LNCAP (cell line): ENCODE data around the gene ZC2HC1C.

ENCODE experiments used
- TF ChIP-seq, protein P1 (sequence below): fragments of 450-650 bp; IDR thresholded peaks from 2 replicates; pipeline ENCODE4 v1.5.1; 2017; ENCODE audit warnings: mild to moderate bottlenecking

ZC2HC1C gene

GRCh38 chr14:75059642-75060041, 9.8 kb upstream of the ZC2HC1C start:
- TF ChIP-seq, protein P1, sequence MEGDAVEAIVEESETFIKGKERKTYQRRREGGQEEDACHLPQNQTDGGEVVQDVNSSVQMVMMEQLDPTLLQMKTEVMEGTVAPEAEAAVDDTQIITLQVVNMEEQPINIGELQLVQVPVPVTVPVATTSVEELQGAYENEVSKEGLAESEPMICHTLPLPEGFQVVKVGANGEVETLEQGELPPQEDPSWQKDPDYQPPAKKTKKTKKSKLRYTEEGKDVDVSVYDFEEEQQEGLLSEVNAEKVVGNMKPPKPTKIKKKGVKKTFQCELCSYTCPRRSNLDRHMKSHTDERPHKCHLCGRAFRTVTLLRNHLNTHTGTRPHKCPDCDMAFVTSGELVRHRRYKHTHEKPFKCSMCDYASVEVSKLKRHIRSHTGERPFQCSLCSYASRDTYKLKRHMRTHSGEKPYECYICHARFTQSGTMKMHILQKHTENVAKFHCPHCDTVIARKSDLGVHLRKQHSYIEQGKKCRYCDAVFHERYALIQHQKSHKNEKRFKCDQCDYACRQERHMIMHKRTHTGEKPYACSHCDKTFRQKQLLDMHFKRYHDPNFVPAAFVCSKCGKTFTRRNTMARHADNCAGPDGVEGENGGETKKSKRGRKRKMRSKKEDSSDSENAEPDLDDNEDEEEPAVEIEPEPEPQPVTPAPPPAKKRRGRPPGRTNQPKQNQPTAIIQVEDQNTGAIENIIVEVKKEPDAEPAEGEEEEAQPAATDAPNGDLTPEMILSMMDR, result no peak

DNA sequence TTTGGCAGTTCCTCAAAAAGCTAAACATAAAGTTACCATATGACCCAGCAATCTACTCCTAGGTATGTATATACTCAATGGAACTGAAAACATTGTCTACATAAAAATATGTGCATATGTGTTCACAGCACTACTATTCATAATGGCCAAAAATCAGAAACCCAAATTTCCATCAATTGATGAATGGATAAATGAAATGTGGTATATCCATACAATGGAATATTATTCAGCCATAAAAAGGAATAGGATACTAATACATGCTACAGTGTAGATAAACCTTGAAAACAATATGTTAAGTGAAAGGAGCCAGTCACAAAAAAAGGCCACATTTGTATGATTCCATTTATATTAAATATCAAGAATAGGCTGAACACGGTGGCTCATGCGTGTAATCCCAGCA, 9.0 kb upstream of the ZC2HC1C start:
- TF ChIP-seq, protein P1, result no peak

DNA sequence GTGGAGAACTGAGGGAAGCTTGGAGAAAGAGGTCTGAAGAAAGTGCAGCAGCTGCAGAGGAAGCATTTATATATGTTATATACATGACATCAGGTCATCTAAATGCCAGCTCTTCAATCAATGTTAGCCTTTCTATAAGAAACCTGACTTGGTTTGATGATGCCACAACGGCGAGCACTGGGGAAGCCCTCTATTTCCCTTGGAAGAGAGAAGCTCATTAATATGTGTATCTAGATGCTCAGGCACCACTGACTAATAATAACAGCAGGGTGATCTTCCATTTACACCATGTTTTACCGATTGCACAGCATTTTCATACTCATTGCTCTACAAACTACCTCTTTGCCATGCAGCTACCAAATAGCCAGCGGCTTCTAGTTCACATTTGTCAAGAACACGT, 6.4 kb upstream of the ZC2HC1C start:
- TF ChIP-seq, protein P1, result no peak

DNA sequence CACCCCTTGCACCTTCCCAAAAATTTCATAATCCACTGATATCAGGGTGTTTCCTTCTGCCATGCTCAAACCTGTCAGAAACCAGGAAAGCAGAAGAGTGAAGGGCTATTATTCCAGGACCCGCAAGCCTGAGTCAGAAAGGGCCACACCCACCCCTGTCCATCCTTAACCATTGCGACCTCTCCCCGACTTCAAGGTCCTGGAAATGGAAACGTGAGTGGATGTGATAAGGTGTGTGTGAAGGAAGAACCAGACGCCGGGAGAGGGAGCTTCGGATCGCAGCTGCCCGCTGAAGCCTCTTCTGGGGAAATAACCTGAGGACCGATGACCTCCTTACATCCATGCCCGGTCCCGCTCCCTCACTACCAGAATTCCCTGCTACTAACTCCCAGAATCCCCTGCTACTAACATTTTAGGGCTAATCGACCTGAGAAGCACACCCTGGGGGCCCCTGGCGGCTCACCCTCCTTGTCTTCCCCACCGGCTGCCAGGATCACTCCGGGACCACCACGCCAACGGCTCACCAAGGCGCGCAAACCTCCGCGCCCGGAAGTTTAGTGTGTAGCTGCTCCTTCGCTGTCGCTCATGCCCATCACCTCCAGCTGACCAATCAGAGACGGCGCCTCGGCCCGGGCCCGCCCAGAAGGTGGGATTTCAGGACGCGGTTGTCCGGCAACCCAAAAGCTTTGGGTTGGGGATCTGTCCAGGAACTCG, 5.8 kb upstream of the ZC2HC1C start, which contains the start of gene ACYP1:
TSS of gene ACYP1 (minus strand) at position 534 of the 714 bp plus-strand sequence. CDS start at position 63, 471 bp downstream.
- TF ChIP-seq, protein P1, result no peak

DNA sequence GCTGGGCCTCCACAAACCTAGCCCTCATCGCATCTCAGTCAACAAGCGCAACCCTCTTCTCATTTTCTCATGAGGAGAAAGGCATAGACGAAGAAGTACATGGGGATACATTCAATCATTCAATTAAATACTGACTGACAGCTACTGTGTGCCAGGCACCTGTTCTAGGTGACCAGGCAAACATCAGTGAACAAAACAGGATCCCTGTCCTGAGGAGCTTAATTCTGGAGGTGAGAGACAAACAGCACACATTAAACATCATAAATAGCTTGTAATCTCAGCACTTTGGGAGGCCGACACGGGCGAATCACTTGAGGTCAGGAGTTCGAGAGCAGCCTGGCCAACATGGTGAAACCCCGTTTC, 5.3 kb upstream of the ZC2HC1C start:
- TF ChIP-seq, protein P1, result no peak

DNA sequence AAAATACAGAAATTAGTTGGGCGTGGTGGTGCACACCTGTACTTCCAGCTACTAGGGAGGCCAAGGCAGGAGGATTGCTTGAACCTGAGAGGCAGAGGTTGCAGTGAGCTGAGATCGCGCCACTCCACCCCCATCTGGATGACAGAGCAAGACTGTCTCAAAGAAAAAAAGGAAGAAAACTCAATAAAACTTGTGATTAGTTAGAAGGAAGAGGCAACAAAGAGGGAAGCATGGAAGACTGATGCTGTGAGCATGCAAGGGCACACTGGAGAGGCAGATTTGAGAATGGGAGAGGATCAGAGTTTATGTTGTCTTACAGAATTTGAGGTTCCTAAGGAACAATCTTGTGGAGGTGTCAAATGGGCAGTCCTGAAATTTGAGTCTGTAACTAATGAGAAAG, 2.8 kb upstream of the ZC2HC1C start:
- TF ChIP-seq, protein P1, result no peak

GRCh38 chr14:75067212-75067611, 2.2 kb upstream of the ZC2HC1C start:
- TF ChIP-seq, protein P1, result no peak
